GM21717 (cell line): ENCODE results near the gene SRPRB.

Experiments
- ATAC-seq: cut with Tn5 transposase; IDR thresholded peaks from one replicate; pipeline ENCODE4 v1.9.1; 2021; ENCODE audit warnings: mild to moderate bottlenecking, moderate library complexity; ENCODE audit not compliant: unreplicated experiment

Gene SRPRB

GRCh38 chr3:133864616-133865015 lies 59.0 kb downstream of the SRPRB start:
- no peak for ATAC-seq

GRCh38 chr3:133865136-133865855 lies 59.7 kb downstream of the SRPRB start:
- no peak for ATAC-seq

- no peak for ATAC-seq
Observed at GRCh38 chr3:133866141-133866540, 60.5 kb downstream of the SRPRB start.

- no peak for ATAC-seq
Observed at GRCh38 chr3:133868186-133868585, 62.6 kb downstream of the SRPRB start.

- no peak for ATAC-seq
Observed at GRCh38 chr3:133868758-133869475, 63.3 kb downstream of the SRPRB start.

GRCh38 chr3:133869586-133869985 lies 64.0 kb downstream of the SRPRB start:
- ATAC-seq, result no peak

GRCh38 chr3:133870822-133871221 lies 65.2 kb downstream of the SRPRB start:
- no peak for ATAC-seq
